WTC11 (cell line): ENCODE results near the gene LIMK1. TPM values are rescaled to one million over a fixed set of nuclear protein-coding genes. Genes with fewer than 3 reads are reported as not detected.

Experiments used
- ATAC-seq: fragments of 200-7000 bp; cut with Tn5 transposase; 2 replicates; pipeline ENCODE4 v1.10.0; 2021; ENCODE audit warnings: mild to moderate bottlenecking, moderate library complexity
- CTCF ChIA-PET: fragments of 300-600 bp; sonication (Branson Sonifier 250); formaldehyde crosslinking; loops from one replicate; lab custom pipeline; 2021; ENCODE audit warnings: antibody characterized with exemption; lab: Charles Lee
- POLR2A ChIA-PET: fragments of 350-600 bp; sonication (Branson Sonifier 250); formaldehyde crosslinking; loops from one replicate; lab custom pipeline; 2021; ENCODE audit warnings: antibody characterized with exemption; lab: Charles Lee
- DNase-seq: peaks from one replicate; pipeline ENCODE4 v3.0.0; 2021; ENCODE audit warnings: low spot score
- H3K27ac Mint-ChIP-seq: 2 replicates; pipeline ENCODE4 v1.8.0; 2021; ENCODE audit warnings: mixed read lengths
- H3K27me3 Mint-ChIP-seq: 2 replicates; pipeline ENCODE4 v1.8.0; 2021; ENCODE audit warnings: low read depth, mild to moderate bottlenecking, moderate library complexity, mixed read lengths
- H3K36me3 Mint-ChIP-seq: 2 replicates; pipeline ENCODE4 v1.8.0; 2021; ENCODE audit warnings: mixed read lengths
- H3K4me1 Mint-ChIP-seq: 2 replicates; pipeline ENCODE4 v1.8.0; 2022; ENCODE audit warnings: mixed read lengths
- H3K4me3 Mint-ChIP-seq: 2 replicates; pipeline ENCODE4 v1.8.0; 2021; ENCODE audit warnings: mild to moderate bottlenecking, moderate library complexity, mixed read lengths
- H3K9me3 Mint-ChIP-seq: 2 replicates; pipeline ENCODE4 v1.8.0; 2021; ENCODE audit warnings: mixed read lengths
- AFF4 ChIP-seq: sonication (generic); formaldehyde crosslinking; IDR thresholded peaks from 2 replicates; pipeline ENCODE4 v1.8.1; 2023; ENCODE audit warnings: mild to moderate bottlenecking, missing genetic modification reagents, borderline replicate concordance
- ATF6 ChIP-seq: sonication (generic); formaldehyde crosslinking; IDR thresholded peaks from 2 replicates; pipeline ENCODE4 v1.8.1; 2023; ENCODE audit warnings: mild to moderate bottlenecking, missing genetic modification reagents
- FOXK1 ChIP-seq: sonication (generic); formaldehyde crosslinking; IDR thresholded peaks from 2 replicates; pipeline ENCODE4 v1.8.0; 2022; ENCODE audit warnings: mild to moderate bottlenecking, moderate library complexity, missing genetic modification reagents
- FOXP4 ChIP-seq: sonication (generic); formaldehyde crosslinking; IDR thresholded peaks from 2 replicates; pipeline ENCODE4 v1.8.0; 2022; ENCODE audit warnings: mild to moderate bottlenecking, missing genetic modification reagents
- JUN ChIP-seq: sonication (generic); formaldehyde crosslinking; IDR thresholded peaks from 2 replicates; pipeline ENCODE4 v1.8.0; 2023; ENCODE audit warnings: mild to moderate bottlenecking, missing genetic modification reagents
- NFE2L1 ChIP-seq: sonication (generic); formaldehyde crosslinking; IDR thresholded peaks from 2 replicates; pipeline ENCODE4 v1.8.1; 2023; ENCODE audit warnings: missing genetic modification reagents
- NR2C2 ChIP-seq: sonication (generic); formaldehyde crosslinking; IDR thresholded peaks from 2 replicates; pipeline ENCODE4 v1.8.0; 2022; ENCODE audit warnings: mild to moderate bottlenecking, missing genetic modification reagents
- PRRX2 ChIP-seq: fragments of 250-450 bp; sonication (Bioruptor Pico); IDR thresholded peaks from 2 replicates; pipeline ENCODE4 v1.8.0; 2021; ENCODE audit warnings: mild to moderate bottlenecking
- SMAD4 ChIP-seq: sonication (generic); formaldehyde crosslinking; IDR thresholded peaks from 2 replicates; pipeline ENCODE4 v1.8.0; 2022; ENCODE audit warnings: mild to moderate bottlenecking, missing genetic modification reagents
- STAT6 ChIP-seq: sonication (generic); formaldehyde crosslinking; conservative IDR thresholded peaks from 2 replicates; pipeline ENCODE4 v1.8.1; 2023; ENCODE audit warnings: mild to moderate bottlenecking, low read depth, missing genetic modification reagents, moderate library complexity
- TEAD1 ChIP-seq: sonication (generic); formaldehyde crosslinking; IDR thresholded peaks from 2 replicates; pipeline ENCODE4 v1.8.0; 2022; ENCODE audit warnings: mild to moderate bottlenecking, missing genetic modification reagents
- ZNF121 ChIP-seq: sonication (generic); formaldehyde crosslinking; IDR thresholded peaks from 2 replicates; pipeline ENCODE4 v1.8.0; 2023; ENCODE audit warnings: missing genetic modification reagents
- ZNF263 ChIP-seq: sonication (generic); formaldehyde crosslinking; IDR thresholded peaks from 2 replicates; pipeline ENCODE4 v1.8.1; 2022; ENCODE audit warnings: low read depth, mild to moderate bottlenecking, moderate library complexity, missing genetic modification reagents
- total RNA-seq: library from RNA; stranded (reverse); gene quantifications from 3 replicates; pipeline ENCODE4 v1.2.3, GENCODE V29; 2021
- TF ChIP-seq, protein P1 (sequence below): sonication (generic); formaldehyde crosslinking; IDR thresholded peaks from 2 replicates; pipeline ENCODE4 v1.8.1; 2022; ENCODE audit warnings: missing genetic modification reagents, borderline replicate concordance
- TF ChIP-seq, protein P2 (sequence below): fragments of 250-450 bp; sonication (Bioruptor Pico); IDR thresholded peaks from 2 replicates; pipeline ENCODE4 v2.1.2; 2022; ENCODE audit warnings: mild to moderate bottlenecking, moderate library complexity

LIMK1 gene
- total RNA-seq, 1 experiment from 2014 or later, result 85.4 TPM

GRCh38 chr7:74138334-74138867 lies 54.8 kb downstream of the LIMK1 start:
- CTCF ChIA-PET, result interaction anchor here (0.6 to 2.7 kb wide), 16 partner anchors 9 to 560 kb away, joined by 3 to 12 read pairs (median 4); partner anchors contain the start of genes LIMK1 and TBL2
- POLR2A ChIA-PET, result interaction anchor here (0.5 to 1.1 kb wide), 7 partner anchors 16 to 232 kb away, joined by 3 read pairs; partner anchors contain the start of gene EIF4H
- ATAC-seq (peak; percentile 64), DNase-seq (peak; percentile 69)
- Mint-ChIP-seq H3K27me3 (no peaks in the 10 kb centered on the region), H3K27ac (peak overlapping the region; percentile 91), H3K4me1 (peaks cover 37% of the 10 kb centered on the region), H3K4me3 (peak overlapping the region; percentile 63), H3K9me3 (no peaks in the 10 kb centered on the region), H3K36me3 (no peaks in the 10 kb centered on the region)
- TF ChIP-seq ATF6, result no peak
- TF ChIP-seq FOXP4 (CRISPR knock-in tag), result no peak
- no peak for TF ChIP-seq NR2C2
- no peak for TF ChIP-seq STAT6 (CRISPR knock-in tag)
- TF ChIP-seq, protein P1, sequence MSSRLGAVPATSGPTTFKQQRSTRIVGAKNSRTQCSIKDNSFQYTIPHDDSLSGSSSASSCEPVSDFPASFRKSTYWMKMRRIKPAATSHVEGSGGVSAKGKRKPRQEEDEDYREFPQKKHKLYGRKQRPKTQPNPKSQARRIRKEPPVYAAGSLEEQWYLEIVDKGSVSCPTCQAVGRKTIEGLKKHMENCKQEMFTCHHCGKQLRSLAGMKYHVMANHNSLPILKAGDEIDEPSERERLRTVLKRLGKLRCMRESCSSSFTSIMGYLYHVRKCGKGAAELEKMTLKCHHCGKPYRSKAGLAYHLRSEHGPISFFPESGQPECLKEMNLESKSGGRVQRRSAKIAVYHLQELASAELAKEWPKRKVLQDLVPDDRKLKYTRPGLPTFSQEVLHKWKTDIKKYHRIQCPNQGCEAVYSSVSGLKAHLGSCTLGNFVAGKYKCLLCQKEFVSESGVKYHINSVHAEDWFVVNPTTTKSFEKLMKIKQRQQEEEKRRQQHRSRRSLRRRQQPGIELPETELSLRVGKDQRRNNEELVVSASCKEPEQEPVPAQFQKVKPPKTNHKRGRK, result no peak
- no peak for TF ChIP-seq ZNF263 (CRISPR knock-in tag)
- no peak for TF ChIP-seq JUN (CRISPR knock-in tag)
- TF ChIP-seq, protein P2, sequence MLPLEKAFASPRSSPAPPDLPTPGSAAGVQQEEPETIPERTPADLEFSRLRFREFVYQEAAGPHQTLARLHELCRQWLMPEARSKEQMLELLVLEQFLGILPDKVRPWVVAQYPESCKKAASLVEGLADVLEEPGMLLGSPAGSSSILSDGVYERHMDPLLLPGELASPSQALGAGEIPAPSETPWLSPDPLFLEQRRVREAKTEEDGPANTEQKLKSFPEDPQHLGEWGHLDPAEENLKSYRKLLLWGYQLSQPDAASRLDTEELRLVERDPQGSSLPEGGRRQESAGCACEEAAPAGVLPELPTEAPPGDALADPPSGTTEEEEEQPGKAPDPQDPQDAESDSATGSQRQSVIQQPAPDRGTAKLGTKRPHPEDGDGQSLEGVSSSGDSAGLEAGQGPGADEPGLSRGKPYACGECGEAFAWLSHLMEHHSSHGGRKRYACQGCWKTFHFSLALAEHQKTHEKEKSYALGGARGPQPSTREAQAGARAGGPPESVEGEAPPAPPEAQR (CRISPR knock-in tag), result peak; percentile 89

- Mint-ChIP-seq H3K4me1 (peaks cover 32% of the 10 kb centered on the region), H3K4me3 (peak overlapping the region; percentile 63), H3K9me3 (no peaks in the 10 kb centered on the region), H3K27me3 (no peaks in the 10 kb centered on the region), H3K36me3 (no peaks in the 10 kb centered on the region), H3K27ac (peak overlapping the region; percentile 91)
- ATAC-seq (peak; percentile 94), DNase-seq (peak; percentile 61)
- ChIA-PET POLR2A (interaction anchor here (0.5 to 1.1 kb wide), 6 partner anchors 22 to 232 kb away, joined by 3 read pairs; no protein-coding TSS in a partner anchor), CTCF (interaction anchor here (0.6 to 2.7 kb wide), 17 partner anchors 10 to 381 kb away, joined by 3 to 12 read pairs (median 4); partner anchors contain the start of gene LIMK1)
- TF ChIP-seq FOXK1 (CRISPR knock-in tag) (0 out of 2 replicates have a peak, but pooled peaks have one; percentile 18), PRRX2 (CRISPR knock-in tag) (no peak), SMAD4 (CRISPR knock-in tag) (no peak), ZNF121 (CRISPR knock-in tag) (no peak), NFE2L1 (no peak), AFF4 (CRISPR knock-in tag) (0 out of 2 replicates have a peak, but pooled peaks have one; percentile 27), TEAD1 (CRISPR knock-in tag) (0 out of 2 replicates have a peak, but pooled peaks have one; percentile 44)
Measured at GRCh38 chr7:74138945-74139843, 55.6 kb downstream of the LIMK1 start.
